GM19397 (cell line): ENCODE results near the gene SCUBE1.
"Not testable (repeated sequence)": the region's sequence is repeated elsewhere in the genome, so short reads cannot be mapped to it uniquely, and the experiment has no call there.

ENCODE experiments used
- ATAC-seq: cut with Tn5 transposase; IDR thresholded peaks from one replicate; pipeline ENCODE4 v1.9.1; 2021; ENCODE audit warnings: mild to moderate bottlenecking, moderate library complexity; ENCODE audit not compliant: unreplicated experiment

The SCUBE1 gene

DNA sequence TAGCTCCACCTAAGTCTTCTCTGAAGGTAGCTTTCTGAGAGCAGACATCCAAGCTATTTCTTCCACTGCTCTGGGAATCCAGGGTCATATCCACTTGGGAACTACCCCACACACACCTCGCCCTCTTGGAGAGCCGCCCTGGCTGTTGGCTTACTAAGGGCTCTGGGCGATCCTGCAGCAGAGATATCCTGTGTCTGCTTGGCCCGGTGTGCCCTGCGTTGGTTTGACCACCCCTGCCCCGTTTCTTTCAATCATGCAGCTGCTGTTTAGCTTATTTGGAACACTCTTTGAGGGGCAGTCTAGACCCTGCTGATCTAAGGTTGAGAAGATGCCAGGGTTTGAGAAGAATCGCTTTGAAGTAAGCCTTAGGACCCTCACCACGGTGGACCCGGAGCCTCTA is 17.4 kb upstream of the SCUBE1 start:
- no peak for ATAC-seq

DNA sequence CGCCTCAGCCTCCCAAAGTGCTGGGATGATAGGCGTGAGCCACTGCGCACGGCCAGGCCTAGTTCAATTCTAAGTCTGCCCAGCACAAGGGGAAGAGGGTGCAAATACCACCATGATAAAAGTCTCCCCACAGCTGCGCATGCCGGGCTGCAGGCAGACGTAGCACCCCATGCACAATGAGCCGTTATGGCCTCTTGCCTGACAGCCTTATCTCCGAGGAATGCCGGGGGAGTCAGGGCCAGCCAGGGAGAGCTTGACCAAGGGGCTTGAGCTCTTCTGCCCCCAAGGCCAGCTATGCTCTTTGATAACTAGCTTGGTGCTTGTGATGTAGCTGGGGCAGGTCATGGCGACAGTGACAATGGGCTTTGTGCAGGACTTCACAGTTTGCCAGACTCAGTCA is 13.7 kb upstream of the SCUBE1 start:
- ATAC-seq = no peak

DNA sequence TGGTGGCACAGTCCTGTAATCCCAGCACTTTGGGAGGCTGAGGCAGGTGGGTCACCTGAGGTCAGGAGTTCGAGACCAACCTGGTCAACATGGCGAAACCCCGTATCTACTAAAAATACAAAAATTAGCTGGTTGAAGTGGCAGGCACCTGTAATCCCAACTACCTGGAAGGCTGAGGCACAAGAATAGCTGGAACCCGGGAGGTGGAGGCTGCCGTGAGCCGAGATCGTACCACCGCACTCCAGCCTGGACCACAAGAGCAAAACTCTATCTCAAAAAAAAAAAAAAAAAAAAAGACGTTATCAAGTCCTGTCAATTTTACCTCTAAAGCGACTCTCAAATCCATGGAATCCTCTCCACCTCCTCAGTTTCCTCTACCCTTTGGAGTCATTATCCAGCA is 12.5 kb upstream of the SCUBE1 start:
- ATAC-seq = not testable (repeated sequence)

DNA sequence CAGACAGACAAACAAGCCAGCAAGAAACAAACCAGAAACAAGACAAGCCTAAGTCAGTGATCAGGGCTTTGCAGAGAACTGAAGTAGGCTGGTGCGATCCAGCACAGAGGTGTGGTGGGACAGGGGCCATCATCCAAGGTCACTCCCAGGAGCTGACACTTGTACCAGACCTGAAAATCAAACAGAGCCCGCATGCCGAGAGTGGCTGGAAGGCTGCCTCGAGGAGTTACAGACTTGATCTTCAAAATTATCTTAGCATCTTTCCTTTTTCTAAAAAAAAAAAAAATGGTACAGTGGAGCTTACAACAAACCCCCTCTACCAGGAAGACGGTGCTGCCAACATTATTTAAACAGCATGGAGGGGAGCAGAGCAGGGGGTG is 8.8 kb upstream of the SCUBE1 start:
- no peak for ATAC-seq

DNA sequence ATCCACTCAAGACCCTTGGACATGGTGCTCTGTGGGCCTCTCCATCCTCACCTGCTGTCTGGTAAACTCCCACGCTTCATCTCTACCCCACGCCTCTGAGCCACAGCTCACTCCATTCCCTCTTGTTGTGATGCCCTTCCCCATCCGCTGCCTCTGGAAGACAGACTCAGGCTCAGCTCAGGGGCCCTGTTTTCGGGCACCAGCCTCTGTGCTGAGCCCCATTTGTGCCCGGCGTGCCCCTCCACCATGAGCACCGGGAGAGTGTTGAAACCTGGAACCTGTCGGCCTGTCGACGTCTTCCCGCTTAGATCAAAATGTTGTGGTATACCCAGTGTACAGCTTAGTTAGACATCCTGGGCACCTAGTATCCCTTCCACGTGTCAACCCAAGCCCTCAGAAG is 6.5 kb upstream of the SCUBE1 start:
- no peak for ATAC-seq

DNA sequence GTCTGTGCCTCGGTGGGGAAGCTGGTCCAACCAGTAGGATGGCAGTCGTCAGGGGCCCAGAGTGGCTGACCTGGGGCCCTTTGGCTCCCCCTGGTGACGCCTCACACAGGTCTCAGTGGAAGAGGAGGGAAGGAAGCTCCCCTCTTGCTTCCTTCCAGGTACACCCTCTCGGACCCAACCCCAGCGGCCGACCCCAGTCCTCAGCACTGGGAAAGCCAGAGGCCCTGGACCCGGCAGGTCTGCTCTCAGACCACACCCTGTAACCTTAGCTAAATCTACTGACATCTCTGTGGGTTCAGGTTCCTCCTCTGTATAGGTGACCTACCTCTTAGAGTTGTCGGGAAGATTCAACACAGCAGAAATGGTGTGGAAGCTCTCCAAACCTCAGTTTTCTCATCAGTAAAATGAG is 3.4 kb upstream of the SCUBE1 start:
- ATAC-seq = no peak

DNA sequence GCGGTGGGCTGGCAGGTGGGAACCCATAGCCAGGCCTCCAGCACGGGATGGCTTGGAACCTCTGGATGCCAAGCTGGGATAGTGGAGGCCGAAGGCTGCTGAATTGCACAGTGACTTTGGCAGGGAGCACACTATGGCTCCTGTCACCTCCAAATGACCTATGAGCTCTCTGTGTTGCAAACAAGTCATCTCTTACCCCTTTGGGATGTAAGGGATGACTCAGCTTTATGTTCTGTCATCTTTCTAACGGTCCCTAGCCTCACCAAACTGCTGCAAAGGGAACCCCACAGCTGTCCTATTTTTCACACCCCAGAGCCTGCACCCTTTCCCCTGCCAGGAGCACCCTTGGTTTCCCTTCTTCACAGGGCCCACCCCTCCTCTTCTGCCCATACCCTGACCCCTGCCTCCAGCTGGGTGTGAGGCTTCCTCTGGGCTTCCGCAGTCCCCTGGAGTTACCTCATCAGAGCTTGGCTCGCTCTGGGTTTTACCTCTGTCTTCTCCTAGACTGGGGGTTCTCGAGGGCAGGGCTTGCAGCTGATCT is 2.7 kb upstream of the SCUBE1 start:
- ATAC-seq = no peak

DNA sequence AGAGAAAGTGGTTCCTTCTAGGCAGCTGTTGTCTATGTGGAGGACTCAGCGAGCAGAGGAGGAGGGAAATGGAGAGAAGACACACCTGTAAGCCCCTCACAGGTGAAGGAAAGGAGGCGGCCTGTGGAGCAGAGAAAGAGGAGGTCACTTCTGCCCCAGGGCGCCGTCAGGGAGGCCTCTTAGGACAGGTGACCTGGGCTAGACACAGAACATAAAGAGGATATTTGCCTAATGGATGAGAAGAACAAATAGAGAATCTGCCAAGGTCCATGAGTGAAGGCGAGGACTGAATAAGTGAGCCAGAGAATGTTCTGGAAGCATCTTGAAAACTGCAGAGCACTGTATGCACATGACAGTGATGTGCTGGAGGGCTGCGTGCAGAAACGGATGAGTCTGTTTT is 2.2 kb upstream of the SCUBE1 start:
- ATAC-seq = no peak

DNA sequence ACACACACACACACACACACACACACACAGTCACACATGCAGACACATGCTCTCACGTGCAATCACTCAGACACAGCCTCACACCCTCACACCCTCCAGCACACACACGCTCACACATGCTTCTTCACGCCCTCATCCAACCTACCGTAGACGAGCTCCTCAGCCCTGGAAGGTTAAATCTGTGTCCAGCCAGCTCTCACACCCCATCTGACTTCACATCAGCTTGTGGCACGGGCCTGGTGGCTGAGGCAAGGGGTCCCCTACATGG is 1.3 kb upstream of the SCUBE1 start:
- no peak for ATAC-seq

DNA sequence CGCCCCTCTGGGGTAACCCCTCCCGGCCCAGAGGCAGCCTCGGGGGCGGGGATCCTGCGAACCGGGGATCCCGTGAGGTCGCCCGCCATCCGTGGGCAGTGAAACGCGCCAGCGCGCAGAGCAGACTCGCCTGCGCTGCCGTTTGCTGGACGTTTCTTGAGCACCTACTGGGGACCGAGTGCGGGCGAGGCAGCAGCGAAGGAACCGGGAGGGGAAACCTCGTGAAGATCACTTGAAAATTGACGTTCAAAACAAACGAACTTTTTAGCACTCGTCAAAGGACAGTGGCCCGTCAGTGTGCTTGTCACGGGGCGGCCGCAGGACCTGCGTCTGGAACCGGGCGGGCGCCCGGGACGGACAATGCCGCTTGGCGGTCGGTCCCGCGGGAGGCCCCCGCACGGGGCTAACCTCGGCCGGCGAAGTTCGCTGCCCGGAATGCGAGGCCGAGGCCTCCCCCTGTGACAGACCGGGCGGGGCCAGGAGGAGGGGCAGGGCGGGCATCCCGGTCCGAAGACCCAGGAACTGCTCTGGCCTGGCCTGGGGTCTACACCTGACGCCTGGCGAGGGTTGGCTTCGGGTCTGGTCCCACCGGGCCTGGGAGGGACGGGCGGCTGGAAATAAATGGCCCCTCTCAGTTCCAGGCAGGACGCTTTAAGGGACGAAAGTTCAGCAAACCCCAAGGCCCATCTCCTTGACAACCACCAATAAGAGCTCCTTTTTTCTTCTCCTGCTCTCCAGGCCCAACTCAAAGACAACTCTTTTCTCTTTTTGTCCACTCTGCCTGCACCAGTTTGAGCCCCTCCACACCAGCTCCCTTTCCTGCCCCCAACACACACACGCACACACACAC is 723 bp upstream of the SCUBE1 start:
- ATAC-seq = no peak

DNA sequence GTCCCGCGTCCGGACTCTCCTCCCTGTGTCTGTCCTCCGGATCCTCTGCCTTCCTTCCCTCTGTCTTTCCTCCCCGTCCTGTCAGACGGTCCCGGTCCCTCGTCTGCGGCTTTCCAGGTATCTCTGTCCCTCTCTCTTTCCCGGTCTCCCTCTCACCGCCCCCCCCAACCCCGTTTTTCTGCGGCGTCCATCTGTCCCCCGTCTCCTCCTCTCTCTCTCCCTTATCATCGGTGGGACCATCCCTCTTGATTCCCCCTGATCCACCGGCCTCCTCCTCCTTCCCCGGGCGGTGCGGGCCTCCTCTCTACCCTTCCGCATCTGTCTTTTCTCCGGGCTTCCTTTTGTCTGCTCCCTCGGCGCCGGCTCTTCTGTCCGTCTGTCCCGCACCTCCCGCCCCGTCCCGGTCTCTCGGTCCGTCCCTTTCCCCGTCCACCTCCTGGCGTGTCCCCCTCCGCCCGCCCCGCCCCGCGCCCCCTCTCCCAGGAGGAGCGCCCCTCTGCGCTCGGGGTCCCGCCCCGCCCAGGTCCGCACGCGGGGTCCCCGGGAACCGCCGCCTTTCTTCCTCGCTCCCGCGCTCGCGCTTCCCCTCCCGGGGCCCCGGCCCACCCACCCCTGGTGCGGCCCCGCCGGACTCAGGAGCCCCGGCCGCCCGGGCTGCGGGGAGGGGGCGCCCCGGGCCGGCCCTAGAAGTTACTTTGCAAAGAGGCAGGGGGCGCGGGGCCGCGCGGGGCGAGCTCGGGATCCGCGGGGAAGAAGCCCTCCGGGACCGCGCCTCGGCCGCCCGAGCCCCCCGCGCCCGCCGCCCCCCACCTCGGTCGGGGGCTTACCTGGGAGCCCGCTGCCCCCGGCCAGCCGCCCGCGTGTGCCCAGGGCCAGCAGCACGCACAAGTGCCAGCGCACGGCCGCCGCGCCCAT is 568 bp downstream of the SCUBE1 start:
- ATAC-seq = no peak

DNA sequence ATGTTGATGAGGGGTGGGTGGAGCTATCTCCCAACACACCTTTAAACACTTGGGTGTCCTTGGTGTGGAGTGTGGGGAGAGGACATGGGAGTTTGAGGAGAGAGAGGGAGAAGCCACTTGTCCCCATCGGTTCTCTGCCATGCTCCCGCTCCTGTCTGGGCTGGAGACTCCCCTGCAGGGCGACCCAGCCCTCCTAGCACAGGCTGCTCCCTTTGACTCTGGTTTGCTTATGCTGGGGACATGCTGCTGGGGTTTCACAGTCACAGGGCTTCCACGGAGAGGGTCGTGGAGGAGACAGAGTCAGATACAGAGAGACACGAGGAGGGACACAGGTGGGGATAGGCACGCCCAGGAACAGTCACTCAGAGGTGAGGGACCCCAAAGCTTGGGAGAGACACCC is 1.6 kb downstream of the SCUBE1 start:
- ATAC-seq = no peak

DNA sequence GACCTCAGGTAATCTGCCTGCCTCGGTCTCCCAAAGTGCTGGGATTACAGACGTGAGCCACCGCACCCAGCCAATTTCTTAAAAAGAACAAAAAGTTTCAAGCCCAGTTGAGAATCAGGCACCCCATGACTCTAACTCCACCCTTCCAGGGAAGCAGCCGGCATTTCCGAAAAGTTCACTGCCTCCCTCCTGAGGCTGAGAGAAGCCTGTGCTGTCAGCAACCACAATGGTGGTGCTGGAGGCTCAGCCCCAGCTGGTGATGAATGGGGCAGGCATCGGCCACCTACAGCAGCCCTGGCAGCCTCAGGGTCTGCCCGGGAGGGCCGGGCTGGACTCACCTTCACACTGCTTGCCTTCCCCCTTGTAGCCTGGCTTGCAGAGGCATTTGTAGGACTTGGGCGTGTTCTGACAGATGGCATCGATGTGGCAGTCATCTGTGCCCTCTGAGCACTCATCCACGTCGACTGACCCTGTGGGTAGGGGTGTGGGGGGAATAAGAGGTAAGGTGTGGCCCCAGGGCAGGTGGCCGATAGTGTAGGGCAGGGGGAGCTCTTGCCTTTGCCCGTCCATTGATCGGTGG is 4.3 kb downstream of the SCUBE1 start:
- no peak for ATAC-seq

DNA sequence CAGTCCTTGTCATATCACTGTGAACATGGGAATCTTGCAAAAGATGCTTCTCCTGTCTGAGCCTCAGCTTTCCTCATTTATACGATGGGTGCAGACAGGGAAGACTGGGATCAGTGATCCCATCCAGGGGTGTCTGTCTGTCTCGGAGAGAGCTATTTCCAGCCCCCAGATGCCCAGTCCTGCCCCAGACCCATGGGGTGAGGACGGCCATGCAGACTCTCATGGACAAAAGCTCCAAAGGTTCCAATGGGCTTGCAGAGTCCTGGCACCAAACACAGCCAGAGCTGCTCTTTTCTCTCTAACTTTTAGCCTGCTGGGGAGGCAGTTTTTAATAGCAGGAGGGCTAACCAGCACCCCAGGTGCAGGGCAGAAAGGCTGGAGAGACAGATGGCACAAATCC is 5.2 kb downstream of the SCUBE1 start:
- no peak for ATAC-seq

DNA sequence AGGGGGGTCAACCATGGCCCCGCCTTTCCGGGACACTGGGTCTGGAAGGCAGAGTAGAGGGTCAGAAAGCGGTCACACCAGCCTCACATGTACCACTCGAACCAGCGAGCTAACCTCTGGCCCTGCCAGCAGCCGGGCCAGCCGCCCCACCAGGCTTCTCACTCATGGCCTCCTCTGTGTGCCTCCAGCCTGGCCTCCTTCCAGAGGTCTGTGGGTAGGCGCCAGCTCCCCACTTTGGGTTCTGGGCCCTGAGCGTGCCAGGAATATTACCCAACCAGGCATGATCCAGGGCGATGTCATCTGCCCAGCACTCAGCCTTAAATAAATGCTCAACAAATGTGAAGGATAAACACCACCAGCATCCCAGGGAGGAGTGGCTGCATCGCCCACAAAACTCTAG is 5.8 kb downstream of the SCUBE1 start:
- ATAC-seq = no peak

DNA sequence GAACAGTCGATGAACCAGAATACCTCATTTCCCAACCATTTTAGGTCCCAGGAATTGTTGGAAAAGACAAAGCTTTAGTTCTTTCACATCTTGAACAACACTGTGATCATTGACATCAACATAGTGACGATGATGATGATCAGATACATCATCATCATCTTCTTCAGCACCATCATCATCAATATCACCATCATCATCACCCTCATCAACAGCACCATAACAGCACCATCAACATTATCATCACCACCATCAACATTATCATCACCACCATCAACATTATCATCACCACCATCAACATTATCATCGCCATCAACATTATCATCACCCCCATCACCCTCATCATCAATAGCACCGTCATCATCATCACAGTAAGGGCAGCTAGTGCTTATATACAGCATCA is 8.8 kb downstream of the SCUBE1 start:
- no peak for ATAC-seq

DNA sequence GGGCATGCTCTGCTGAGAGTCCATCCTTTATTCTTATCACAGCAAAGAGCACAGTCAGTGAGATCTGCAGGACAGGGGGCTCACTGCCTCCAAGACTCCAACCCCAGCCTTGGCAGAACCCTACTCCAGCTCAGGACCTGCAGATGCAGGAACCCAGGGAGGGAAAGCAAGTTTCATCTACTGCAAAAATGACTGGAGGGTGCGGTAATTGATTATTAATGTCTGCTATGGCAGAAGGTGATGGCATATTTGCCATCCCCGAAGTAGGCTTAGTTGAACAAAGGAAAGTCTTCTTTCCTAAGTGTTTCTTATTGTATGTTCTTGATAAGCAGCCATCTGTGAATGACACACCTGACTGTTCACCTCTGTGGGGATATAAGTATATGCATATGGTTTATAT is 9.2 kb downstream of the SCUBE1 start:
- no peak for ATAC-seq

DNA sequence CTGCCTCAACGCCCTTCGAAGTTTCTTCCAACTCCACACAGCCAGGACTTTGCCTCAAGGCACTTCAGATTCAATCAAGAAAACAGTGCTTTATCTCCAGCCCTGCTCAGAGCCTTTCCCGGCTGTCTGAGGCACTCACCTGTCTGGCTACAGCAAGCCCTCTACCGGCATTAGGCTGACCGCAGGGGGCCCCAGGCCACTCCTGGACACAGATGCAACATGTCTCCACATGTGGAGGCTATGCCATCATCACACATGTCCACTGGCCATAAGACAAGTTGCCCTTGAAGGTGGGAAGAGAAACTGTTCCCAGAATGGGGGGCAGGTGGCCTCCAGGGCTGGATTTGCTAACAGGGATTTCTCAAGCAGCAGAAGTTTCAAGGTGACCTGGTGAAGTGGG is 10.0 kb downstream of the SCUBE1 start:
- ATAC-seq = no peak

DNA sequence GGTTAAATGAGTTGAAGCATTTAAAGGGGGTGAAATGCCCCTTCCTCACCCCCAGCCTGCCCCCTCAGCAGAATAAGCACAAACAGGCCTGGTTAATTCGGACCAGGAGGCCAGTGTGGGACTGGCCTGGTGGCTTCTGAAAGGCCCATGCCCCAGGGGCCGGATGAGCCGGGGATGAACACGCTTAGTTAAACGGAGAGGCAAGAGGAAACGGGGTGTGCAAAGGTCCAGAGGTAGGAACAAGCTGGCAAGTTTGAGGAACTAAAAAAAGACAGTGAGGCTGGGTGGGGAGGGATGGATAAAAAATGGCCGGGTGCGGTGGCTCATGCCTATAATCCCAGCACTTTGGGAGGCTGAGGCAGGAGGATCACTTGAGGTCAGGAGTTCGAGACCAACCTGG is 11.5 kb downstream of the SCUBE1 start:
- no peak for ATAC-seq

DNA sequence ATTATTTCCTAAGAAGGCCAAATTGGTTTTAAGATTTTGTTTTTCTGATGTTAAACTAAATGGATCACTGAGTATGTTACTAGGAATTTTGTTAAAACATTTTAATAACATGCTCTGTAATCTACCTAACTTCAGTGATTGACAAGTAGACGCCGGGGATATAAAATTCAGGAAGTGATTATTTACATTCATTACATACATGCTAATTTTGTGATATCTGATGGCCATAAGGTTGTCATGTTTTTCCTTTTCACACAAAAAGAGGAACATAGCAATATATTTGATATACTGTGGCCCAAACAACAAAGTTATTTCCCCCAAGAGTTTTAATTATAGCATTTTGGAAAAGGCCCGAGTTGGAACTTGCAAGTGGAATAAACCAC is 12.1 kb downstream of the SCUBE1 start:
- ATAC-seq = no peak

DNA sequence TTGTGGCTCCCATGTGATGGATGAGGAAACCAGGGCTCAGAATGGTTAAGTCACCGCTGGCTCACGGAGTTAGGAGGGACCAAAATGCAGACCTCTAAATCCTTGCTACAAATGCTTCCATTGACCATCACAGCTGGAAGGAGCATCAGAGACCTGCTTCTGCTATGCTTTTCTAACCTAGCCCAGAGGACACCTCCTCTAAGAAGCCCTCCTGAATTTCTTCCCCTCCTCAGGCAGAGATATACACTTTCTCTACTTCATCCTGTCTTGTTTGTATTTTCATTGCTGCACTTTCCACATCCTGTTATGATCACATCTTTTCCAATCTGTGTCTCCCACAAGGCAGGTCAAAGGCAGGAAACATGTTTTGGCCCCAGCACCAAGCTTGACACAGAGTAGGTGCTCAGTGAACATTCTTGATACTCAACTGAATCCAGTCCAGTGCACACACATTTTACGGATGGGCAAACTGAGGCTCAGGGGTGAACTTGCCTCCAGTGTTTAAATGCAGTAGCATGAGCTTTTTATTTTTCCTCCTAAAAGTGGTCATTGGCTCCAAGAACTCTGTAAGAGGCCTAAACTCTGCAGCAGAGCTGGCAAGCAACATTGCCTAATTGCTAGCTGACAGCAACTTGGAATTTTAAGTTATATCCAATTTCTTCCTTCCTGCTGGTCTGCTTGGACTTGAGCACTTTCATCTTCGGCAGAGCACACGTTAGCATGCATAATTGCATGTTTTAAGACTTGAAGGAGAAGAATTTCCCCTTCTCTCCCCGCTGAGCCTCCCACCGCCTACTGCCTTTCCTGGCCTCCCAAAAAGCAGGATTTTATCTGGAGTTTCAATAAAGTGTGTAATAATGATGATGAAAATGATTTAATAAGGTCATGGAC is 12.7 kb downstream of the SCUBE1 start:
- ATAC-seq = no peak
